NCI-H2227 treated with DMSO at 0.1 percent for 48 hours (cell line): ENCODE results near the gene P2RX7.
A peak's percentile ranks its signal among the peaks of the same experiment; 100 is the strongest.

ENCODE experiments used
- DNase-seq: peaks from one replicate; lab custom pipeline; 2025; lab: John Stamatoyannopoulos, UW

The P2RX7 gene

DNA sequence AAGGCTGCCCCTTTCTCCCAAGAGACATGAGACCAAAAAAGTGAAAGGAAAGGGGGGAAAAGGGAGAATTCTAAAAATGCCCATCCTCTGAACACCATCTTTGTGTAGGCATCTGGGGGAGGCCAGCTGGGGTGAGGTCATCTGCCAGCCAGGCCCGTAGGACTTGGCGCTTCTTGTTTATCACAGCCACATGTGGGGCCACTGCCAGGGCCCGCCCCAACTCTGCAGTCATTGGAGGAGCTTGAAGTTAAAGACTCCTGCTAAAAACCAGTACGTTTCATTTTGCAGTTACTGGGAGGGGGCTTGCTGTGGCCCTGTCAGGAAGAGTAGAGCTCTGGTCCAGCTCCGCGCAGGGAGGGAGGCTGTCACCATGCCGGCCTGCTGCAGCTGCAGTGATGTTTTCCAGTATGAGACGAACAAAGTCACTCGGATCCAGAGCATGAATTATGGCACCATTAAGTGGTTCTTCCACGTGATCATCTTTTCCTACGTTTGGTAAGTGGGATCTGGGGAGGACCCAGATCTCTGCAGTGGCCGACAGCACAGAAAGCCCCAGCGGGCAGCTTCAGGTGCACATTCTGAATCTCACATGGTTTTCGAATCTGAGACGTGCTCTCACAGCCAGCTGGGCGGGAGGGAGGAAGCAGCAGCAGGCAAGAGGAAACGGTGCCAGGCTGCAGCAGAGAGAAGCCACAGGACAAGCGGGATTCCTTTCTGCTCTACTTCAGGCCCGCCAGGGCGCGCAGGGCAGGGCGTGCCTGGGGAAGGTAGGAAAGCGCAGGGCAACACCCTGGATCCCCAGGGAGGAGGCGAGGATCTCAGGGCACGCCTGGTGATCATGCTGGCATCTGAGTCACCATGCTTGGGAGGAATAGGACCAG, at the start of gene P2RX7:
Gene P2RX7 (plus strand): TSS at position 276 of the 881 bp plus-strand sequence. CDS start 95 bp downstream, at position 371.
- DNase-seq: peak; percentile 54

DNA sequence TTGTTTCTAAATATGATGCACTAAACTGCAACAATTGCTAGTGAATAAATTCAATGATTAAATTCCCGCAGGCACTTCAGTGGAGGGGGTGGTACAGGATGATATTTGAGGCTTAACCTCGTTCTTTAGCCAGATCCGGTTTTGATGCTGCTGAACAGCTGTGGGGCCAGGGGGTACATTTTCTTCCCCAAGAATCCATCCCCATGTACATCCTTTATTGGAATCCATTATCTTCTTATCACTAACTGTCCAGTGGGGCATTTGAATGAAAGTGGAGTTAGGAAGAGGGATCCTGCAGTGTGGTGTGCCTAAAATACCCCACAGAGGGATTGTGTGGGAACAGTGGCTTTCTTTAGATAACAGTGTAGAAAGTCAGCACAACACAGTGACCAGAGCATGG, 48.4 kb upstream of the P2RX7 start:
- DNase-seq: no peak

DNA sequence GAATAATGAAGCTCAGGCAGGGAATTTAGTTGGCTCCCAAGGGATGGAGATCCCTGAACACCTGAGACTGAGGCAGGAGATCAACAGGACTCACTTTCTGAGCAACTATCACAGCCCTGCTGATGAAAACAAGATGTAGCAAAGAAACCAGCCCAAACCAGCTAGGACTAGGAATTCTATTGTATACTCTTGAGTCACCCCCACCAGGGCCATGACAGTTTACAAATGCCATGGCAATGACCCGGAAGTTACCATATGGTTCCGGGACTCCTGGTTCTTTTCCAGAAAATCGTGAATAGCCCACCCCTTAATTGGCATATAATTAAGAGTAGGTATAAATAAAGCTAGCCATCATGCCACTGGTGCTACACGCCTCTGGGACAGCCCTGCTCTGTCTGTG, 47.6 kb upstream of the P2RX7 start:
- no peak for DNase-seq

DNA sequence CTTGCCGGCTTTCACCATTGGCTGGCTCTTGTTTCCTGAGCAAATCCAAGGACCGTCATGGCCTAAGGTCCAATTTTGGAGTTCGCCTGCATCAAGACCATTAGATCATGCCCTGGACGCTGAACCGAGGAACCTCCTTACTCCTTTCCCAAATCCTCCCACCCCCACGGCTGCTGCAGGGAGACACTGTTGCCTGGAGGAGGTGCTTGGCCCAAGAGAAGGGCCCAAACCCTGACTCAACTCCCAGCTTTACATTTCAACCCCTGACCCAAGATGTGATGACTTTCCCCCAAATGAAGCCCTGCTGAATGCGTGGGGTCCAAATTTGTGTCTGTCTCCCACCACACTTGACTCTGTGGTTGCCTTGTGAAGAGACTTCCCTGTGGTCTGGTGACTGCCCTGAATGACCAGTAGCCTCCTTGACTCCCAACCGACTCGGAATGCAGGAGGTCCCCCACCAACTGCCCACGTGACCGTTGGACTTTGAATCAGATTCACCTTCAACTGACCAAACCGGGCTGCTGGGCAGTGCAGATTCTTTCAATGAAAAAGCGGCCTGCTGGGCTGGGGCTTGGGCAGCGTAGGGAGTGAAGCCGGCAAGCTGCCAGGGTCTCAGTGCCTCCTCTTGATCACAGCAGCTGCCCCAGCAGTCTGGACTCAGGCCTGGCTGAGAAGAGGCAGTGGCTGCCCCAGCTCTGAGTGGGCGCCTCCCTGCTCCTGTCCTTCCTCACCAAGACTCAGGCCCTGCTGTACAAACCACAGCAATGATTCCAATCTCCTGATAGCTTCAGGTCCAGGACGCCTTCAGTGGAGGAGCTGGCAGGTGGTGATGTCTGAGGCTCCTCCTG, 46.9 kb upstream of the P2RX7 start:
- no peak for DNase-seq

DNA sequence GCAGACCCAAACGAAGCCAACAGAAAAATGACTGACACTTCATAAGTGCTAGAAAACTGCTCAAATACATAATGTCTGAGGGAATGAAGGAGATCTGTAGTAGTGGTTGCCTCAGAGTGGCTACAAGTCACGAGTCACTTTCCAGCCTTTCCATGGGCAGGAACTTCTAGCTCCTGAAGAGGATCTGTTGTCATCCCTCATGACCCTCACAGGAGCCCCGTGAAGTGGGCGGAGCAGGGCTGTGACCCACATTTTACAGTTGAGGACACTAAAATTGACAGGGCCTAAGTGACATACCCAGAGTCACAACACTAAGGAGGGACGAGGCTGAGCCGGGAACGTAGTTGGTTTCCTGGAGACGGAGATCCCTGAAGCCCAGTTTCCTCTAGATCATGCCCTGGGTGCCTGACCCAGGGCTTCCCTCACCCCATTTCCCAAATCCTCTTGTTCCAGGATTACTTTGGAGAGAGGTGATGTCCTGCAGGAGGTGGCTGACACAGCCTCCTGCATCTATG, 45.8 kb upstream of the P2RX7 start:
- no peak for DNase-seq

DNA sequence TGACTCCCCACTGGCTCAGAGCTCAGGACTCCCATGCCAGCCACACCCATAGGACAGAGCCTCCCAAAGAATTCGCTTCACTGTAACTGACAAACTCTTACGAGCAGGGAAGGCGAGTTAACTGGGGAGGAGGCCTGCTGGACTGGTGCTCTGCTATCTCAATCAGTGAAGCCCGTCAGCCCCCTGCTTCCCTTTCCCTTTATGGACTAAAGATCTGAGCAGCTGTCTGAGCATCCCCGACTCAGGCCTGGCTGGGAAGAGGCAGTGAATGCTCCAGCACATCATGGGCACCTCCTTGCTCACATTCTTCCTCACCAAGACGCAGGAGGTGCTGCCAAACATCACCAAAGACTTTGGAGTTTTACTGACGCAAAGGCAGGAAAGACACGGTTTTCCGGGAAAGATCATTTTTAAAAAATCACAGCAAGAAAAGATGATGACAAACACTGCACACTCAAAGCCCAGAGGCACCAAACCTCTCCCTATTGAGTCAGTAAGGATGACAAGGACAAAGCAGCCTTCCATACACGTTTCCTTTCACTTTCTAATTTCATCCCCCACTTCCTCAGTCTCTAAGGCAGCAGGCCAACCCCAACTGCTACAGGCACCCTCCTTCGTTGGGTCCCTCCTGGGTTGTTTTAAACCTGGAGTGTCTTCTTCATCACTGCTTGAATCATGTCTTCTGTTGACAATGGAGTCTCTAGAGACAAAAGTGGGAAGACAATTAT, 45.0 kb upstream of the P2RX7 start:
- no peak for DNase-seq

DNA sequence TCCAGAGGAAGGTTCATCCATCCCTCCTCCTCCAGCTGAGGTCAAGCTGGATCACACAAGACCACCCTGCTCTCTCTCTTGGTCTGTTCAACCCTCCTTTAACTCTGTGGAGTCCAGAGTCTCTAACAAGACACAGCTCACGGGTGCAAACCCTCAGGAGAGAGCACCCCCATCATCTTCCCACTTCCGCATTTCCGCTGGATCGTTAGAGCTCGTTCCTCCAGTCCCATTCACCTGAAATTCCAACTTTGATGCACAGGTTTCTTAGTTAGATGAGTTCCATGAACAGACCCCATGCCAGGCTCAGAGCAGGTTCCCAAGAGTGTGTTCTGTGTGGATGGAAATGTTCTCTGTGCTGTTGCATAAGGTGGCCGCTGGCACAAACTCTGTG, 44.5 kb upstream of the P2RX7 start:
- no peak for DNase-seq

DNA sequence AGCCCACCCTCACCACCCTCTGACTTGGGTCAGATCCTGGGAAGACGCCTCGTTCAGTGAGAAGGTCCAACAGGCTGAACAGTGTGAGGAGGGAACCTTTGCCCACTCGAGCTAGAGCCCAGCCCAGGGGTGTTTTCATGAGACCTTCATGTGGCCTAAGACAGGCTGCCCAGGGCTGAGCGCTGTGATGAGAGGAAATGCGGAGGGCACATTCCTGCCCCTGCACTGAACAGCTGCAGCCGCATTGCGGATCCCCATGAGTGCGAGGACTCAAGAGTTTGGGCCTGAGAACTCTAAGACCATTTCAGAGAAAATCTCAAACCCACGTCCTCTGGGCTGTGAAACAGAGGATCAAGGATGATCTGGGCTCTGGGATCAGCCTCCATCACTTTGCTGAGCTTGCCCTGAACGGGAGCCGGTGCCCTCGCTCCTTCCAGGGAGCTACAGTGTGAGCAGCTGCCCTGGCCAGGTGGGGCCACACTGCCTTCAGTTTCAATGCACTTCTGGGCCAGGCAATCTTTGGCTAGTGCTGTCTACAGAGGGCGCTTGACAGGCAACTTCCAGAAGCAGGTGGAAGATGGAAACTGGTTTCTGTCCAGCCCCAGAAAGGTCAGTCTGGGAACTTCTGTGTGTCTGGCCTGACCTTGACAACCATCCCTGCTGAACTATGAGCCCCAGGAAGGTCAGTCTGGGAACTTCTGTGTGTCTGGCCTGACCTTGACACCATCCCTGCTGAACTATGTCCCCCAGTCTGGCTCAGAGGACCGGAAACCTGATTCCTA, 43.5 kb upstream of the P2RX7 start:
- no peak for DNase-seq

DNA sequence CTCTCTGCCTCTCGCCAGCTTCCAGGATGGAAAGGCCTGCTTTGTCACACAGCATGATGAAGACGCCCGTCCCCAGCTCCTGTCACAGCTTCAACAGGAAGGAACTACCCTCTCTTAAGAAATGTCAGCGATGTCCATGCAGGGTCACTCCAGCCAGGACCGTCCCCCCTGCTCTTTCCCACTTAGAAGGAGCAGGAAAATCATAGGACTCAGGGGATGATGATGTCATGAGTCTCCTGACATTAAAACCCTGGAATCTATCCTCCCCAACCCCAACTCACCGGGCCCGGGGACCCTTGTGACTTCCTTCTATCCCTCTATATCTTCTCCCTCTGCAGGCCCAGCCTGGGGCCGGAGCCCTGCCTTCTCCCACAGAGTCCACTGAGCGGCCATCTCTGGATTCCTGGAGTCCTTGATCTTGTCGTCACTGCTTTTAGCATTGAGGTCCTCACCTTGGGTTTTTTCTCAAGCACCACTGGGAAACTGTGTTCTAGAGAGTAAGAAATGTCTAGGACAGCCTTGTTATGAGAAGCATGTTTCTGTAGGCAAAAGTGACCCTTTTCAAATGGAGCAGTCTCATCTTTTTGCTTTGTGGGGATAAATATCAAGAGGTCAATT, 42.8 kb upstream of the P2RX7 start:
- DNase-seq: no peak

DNA sequence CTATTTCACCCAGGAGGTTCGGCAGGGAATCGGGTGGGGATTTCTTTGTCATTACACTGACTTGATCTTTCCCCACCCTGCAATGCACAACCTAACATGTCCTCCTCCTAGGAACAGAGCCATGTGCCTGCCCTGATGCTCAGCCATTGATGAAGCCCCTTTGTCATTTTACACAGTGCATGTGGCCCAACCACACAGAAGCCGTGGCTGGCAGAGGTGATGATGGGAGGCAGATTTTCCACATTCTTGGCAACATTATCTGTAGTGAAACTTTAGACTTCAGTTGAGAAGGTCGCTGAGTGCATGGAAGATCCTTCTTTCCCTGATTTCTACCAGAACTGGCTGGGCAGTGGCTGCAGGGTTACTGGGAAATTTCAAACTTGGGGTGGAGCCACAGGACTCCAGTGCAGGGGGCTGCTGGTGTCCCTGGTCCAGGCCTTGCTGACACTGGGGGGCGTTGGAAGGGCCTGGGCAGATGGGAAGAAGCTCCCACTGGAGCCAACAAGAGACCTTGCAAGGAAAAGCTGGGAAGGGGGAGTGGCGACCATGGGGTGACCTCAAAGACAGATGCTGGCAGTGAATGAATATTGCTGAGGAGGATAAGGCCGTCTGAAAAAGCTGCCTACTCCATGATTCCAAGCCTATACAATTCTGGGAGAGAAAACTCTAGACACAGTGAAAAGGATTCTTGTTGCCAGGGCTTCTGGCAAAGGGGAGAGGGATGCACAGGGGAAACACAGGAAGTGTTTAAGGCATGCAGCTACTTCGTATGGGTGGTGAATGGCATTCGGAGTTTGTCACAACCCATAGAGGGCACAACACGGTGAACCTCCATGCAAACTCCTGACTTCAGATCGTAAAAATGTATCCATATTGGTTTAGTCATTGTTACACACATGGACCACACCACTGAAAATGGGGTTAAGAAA, 41.8 kb upstream of the P2RX7 start:
- DNase-seq: no peak

DNA sequence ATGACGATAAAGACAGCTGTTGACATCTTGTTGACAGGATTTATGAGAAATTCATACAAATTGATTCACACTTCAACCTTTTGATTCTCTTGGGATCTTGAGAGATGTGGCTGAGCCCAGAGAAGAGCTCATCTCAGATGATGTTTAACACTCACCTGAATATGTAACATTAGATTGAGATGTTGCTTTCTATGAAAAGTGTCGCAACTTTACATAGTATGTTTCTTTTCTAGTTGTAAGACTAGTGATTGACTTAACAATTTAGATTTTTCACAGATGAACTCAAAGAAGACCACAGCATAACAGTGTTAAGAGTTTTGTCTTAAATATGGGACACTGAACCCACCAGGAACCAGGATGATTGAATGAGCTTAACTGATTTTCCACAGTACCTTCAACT, 40.6 kb upstream of the P2RX7 start:
- DNase-seq: no peak

DNA sequence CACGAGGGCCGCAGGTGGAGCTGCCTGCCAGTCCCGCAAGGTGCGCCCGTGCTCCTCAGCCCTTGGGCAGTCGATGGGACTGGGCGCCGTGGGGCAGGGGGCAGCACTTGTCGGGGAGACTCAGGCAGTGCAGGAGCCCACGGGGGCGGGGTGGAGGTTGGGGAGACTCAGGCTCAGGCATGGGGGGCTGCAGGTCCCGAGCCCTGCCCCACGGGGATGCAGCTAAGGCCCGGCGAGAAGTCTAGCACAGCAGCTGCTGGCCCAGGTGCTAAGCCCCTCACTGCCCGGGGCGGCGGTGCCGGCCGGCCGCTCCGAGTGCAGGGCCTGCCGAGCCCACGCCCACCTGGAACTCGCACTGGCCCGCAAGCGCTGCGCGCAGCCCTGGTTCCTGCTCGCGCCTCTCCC, 39.2 kb upstream of the P2RX7 start:
- DNase-seq: no peak

DNA sequence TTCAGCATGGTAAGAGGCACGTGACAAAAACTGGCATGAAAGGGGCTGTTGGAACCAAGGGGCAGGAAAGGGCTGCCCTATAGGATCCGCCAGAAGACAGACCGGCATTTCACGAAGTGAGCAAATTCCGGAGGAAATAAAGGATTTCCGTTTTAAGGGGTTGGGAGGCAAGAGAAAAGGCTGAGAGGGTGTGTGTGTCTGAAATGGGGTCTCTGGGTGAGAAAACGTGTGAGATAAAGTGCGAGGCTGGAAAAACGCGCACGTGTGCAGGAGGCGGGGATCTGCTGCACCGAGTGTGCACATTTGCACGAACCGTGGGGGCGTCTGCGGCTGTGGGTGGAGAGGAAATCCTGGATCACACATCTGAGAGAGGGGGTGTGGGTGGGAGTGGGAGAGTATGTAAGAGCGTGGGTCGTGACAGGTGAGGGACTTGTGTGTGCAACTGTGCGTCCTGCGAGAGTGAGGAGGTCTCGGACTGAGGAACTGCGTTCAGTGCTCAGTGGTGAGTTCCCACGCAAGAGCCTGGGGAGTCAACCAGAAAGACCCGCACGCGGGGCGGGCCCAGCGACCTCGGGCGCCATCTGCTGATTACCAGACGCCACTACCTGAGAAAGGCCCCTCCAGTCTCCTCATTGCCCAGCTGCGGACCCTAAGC, 37.0 kb upstream of the P2RX7 start:
- DNase-seq: peak; percentile 80

DNA sequence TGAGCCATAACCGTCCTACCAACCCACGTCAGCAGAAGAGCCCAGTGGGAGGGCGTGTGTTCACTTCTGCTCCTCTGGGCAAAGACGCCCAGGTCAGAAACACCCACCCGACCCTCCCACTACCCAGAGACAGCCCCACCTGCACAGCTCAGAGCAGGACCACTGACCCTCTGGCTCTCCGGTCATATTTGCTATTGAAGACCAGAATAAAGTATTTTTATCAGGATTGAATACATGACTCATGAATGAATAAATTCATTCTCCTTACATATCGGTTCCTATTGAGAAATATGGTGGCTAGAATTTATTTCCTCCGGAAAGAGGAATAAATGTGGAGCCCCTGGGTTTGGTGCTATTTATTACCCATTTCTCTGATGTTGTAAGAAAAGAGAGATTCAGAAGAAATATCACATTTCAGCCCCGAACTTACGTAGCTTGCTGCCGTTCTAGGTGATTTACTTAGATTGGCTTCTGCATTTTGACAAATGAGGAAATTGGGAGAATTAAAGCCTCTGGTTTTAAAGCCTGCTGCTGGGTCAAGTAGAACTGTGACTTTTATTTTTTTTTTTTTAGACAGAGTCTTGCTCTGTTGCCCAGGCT, 36.4 kb upstream of the P2RX7 start:
- DNase-seq: no peak

DNA sequence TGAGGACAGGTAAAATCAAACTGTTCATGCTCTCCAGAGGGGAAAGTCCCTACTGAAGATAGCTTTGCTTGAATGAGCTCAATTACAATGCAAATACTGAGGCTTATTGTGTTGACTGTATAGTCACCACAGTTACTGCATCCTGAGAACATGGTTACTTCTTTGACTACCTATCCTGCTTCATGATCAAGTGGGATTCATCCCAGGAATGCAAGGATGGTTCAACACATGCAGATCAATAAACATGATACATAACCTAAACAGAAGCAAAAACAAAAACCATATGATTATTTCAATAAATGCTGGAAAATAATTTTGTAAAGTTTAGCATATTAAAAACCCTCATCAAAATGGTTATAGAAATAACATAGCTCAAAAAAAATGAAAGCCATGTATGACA, 32.9 kb upstream of the P2RX7 start:
- no peak for DNase-seq

DNA sequence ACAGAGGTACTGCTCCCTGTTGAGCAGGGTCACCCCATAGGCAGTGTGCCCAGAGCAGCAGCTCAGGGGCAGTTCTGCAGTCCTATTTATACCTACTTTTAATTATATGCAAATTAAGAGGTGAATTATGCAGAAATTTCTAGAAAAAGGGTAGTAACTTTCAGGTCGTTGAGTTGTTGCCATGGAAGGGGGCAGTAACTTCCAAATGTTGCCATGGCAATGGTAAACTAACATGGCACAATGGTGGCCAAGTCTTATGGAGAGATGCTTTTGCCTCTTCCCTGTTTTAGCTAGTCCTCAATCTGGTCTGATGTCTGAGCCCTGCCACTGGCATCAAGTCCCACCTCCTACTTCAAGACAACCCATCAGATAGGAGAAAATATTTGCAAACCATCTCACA, 30.4 kb upstream of the P2RX7 start:
- no peak for DNase-seq

DNA sequence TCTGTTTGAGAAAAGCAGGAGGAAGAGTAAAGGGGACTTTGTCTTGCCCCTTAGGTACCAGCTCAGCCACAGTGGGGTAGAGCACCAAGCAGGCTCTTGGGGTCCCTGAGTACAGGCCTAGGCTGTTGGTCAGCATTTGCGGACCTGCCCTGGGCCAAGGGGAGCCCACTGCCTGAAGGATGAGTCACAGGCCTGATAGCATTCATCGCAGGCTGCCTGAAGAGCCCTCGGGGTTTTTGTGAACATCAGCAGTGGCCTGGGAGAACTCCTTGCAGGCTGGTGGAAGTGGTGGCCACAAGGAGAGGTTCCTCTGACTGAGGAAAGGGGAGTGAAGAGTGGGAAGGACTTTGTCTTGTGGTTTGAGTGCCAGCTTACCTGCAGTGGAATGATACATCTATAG, 25.0 kb upstream of the P2RX7 start:
- no peak for DNase-seq

DNA sequence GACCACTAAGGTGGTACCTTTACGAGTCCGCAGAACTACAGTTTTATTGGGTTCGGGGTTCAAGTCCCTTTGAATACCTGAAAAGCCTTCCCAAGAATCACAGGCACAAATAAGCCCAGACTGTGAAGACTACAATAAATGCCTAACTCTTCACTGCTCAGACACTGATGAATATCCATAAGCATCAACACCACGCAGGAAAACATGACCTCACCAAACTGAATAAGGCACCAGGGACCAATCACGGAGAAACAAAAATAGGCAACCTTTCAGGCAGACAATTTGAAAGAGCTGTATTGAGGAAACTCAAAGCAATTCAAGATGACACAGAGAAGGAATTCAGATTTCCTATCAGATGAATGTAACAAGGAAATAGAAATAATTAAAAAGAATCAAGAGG, 24.2 kb upstream of the P2RX7 start:
- DNase-seq: no peak
